Activated naive CD8-positive, alpha-beta T cell treated with anti-CD3 and anti-CD28 coated beads, Interleukin-2, amount 50 U/mL, for 24 hours (primary cell): Measurements from ENCODE around the gene TTC1.
"Not testable (repeated sequence)": the region's sequence is repeated elsewhere in the genome, so short reads cannot be mapped to it uniquely, and the experiment has no call there.

ENCODE experiments used
- ATAC-seq: fragments of 150-1000 bp; cut with Tn5 transposase; one replicate; pipeline ENCODE4 v1.10.0; 2021
- DNase-seq: peaks from one replicate; pipeline ENCODE4 v3.0.0; 2021
- H3K27ac Mint-ChIP-seq: one replicate; pipeline ENCODE4 v1.8.0; 2021; ENCODE audit warnings: mild to moderate bottlenecking, mixed read lengths
- H3K27me3 Mint-ChIP-seq: one replicate; pipeline ENCODE4 v1.8.0; 2021; ENCODE audit warnings: mixed read lengths
- H3K36me3 Mint-ChIP-seq: one replicate; pipeline ENCODE4 v1.8.0; 2021; ENCODE audit warnings: low read depth, mixed read lengths
- H3K4me1 Mint-ChIP-seq: one replicate; pipeline ENCODE4 v1.8.0; 2021; ENCODE audit warnings: mixed read lengths
- H3K4me3 Mint-ChIP-seq: one replicate; pipeline ENCODE4 v1.8.0; 2021; ENCODE audit warnings: mild to moderate bottlenecking, moderate library complexity, mixed read lengths
- H3K9me3 Mint-ChIP-seq: one replicate; pipeline ENCODE4 v1.8.0; 2021; ENCODE audit warnings: mixed read lengths

The TTC1 gene

GRCh38 chr5:159978358-159978757 lies 30.6 kb upstream of the TTC1 start:
- Mint-ChIP-seq H3K4me3 (no peak overlapping the region), H3K27me3 (peaks cover 28% of the 10 kb centered on the region), H3K36me3 (no peaks in the 10 kb centered on the region), H3K27ac (no peak overlapping the region), H3K4me1 (no peaks in the 10 kb centered on the region), H3K9me3 (no peaks in the 10 kb centered on the region)
- ATAC-seq (no peak), DNase-seq (no peak)

- ATAC-seq (no peak), DNase-seq (no peak)
- no peaks in the 10 kb centered on the region for H3K9me3 Mint-ChIP-seq
- no peaks in the 10 kb centered on the region for H3K36me3 Mint-ChIP-seq
- H3K4me3 Mint-ChIP-seq, result no peak overlapping the region
- H3K4me1 Mint-ChIP-seq, result peaks cover 2% of the 10 kb centered on the region
- H3K27ac Mint-ChIP-seq, result no peak overlapping the region
- H3K27me3 Mint-ChIP-seq, result peaks cover 20% of the 10 kb centered on the region
Measured at GRCh38 chr5:159982421-159983173, 26.3 kb upstream of the TTC1 start.

GRCh38 chr5:159987031-159987674 lies 21.8 kb upstream of the TTC1 start:
- Mint-ChIP-seq H3K27me3 (peaks cover 43% of the 10 kb centered on the region), H3K4me1 (peaks cover 3% of the 10 kb centered on the region)

GRCh38 chr5:159990506-159990905 lies 18.4 kb upstream of the TTC1 start:
- Mint-ChIP-seq H3K36me3 (no peaks in the 10 kb centered on the region), H3K27ac (no peak overlapping the region), H3K4me3 (no peak overlapping the region), H3K9me3 (peaks cover 8% of the 10 kb centered on the region), H3K27me3 (peaks cover 45% of the 10 kb centered on the region), H3K4me1 (peaks cover 3% of the 10 kb centered on the region)
- DNase-seq (no peak), ATAC-seq (no peak)

More at GRCh38 chr5:159987031-159987674, 21.8 kb upstream of the TTC1 start:
- Mint-ChIP-seq H3K9me3 (no peaks in the 10 kb centered on the region), H3K27ac (no peak overlapping the region), H3K4me3 (peak overlapping the region; percentile 31), H3K36me3 (no peaks in the 10 kb centered on the region)
- peak; percentile 76 for DNase-seq
- peak; percentile 92 for ATAC-seq

GRCh38 chr5:159992566-159992965 lies 16.4 kb upstream of the TTC1 start:
- H3K9me3 Mint-ChIP-seq, result peaks cover 8% of the 10 kb centered on the region
- DNase-seq, result no peak
- ATAC-seq, result no peak
- H3K27ac Mint-ChIP-seq, result no peak overlapping the region
- H3K27me3 Mint-ChIP-seq, result peaks cover 35% of the 10 kb centered on the region
- no peak overlapping the region for H3K4me3 Mint-ChIP-seq
- peaks cover 2% of the 10 kb centered on the region for H3K4me1 Mint-ChIP-seq
- H3K36me3 Mint-ChIP-seq, result no peaks in the 10 kb centered on the region

GRCh38 chr5:159993194-159993593 lies 15.7 kb upstream of the TTC1 start:
- Mint-ChIP-seq H3K27me3 (peaks cover 30% of the 10 kb centered on the region), H3K36me3 (no peaks in the 10 kb centered on the region), H3K4me1 (no peaks in the 10 kb centered on the region), H3K9me3 (peaks cover 8% of the 10 kb centered on the region), H3K4me3 (no peak overlapping the region), H3K27ac (no peak overlapping the region)
- DNase-seq (no peak), ATAC-seq (no peak)

GRCh38 chr5:159995907-159996306 lies 13.0 kb upstream of the TTC1 start:
- peaks cover 29% of the 10 kb centered on the region for H3K27me3 Mint-ChIP-seq
- no peak for ATAC-seq
- peaks cover 8% of the 10 kb centered on the region for H3K9me3 Mint-ChIP-seq
- no peak overlapping the region for H3K27ac Mint-ChIP-seq
- no peak overlapping the region for H3K4me3 Mint-ChIP-seq
- no peaks in the 10 kb centered on the region for H3K4me1 Mint-ChIP-seq
- DNase-seq, result no peak
- no peaks in the 10 kb centered on the region for H3K36me3 Mint-ChIP-seq

GRCh38 chr5:160001457-160001856 lies 7.5 kb upstream of the TTC1 start:
- no peaks in the 10 kb centered on the region for H3K9me3 Mint-ChIP-seq
- no peak overlapping the region for H3K27ac Mint-ChIP-seq
- H3K27me3 Mint-ChIP-seq, result peaks cover 23% of the 10 kb centered on the region
- ATAC-seq (no peak), DNase-seq (no peak)
- no peak overlapping the region for H3K4me3 Mint-ChIP-seq
- no peaks in the 10 kb centered on the region for H3K4me1 Mint-ChIP-seq
- H3K36me3 Mint-ChIP-seq, result no peaks in the 10 kb centered on the region

- Mint-ChIP-seq H3K27ac (no peak overlapping the region), H3K4me3 (no peak overlapping the region), H3K4me1 (peaks cover 24% of the 10 kb centered on the region), H3K27me3 (no peaks in the 10 kb centered on the region), H3K36me3 (peaks cover 18% of the 10 kb centered on the region), H3K9me3 (no peaks in the 10 kb centered on the region)
- no peak for ATAC-seq
- no peak for DNase-seq
Measured at GRCh38 chr5:160007514-160007913, 1.4 kb upstream of the TTC1 start.

GRCh38 chr5:160008529-160008876 lies 436 bp upstream of the TTC1 start:
- peak overlapping the region; percentile 96 for H3K27ac Mint-ChIP-seq
- peaks cover 24% of the 10 kb centered on the region for H3K4me1 Mint-ChIP-seq
- not testable (repeated sequence) for H3K27me3 Mint-ChIP-seq, ATAC-seq, H3K9me3 Mint-ChIP-seq
- H3K36me3 Mint-ChIP-seq, result peaks cover 23% of the 10 kb centered on the region
- DNase-seq, result peak; percentile 8
- peak overlapping the region; percentile 99 for H3K4me3 Mint-ChIP-seq

- Mint-ChIP-seq H3K36me3 (peaks cover 23% of the 10 kb centered on the region), H3K4me1 (peaks cover 24% of the 10 kb centered on the region), H3K27me3 (no peaks in the 10 kb centered on the region), H3K9me3 (no peaks in the 10 kb centered on the region), H3K4me3 (peak overlapping the region; percentile 99), H3K27ac (peak overlapping the region; percentile 96)
- no peak for ATAC-seq
- no peak for DNase-seq
Measured at GRCh38 chr5:160009591-160009989, 651 bp downstream of the TTC1 start.

- H3K27ac Mint-ChIP-seq, result no peak overlapping the region
- H3K4me3 Mint-ChIP-seq, result peak overlapping the region; percentile 99
- no peaks in the 10 kb centered on the region for H3K27me3 Mint-ChIP-seq
- H3K9me3 Mint-ChIP-seq, result no peaks in the 10 kb centered on the region
- H3K4me1 Mint-ChIP-seq, result peaks cover 24% of the 10 kb centered on the region
- no peak for ATAC-seq
- DNase-seq, result no peak
- peaks cover 30% of the 10 kb centered on the region for H3K36me3 Mint-ChIP-seq
Measured at GRCh38 chr5:160011471-160011870, 2.5 kb downstream of the TTC1 start.

- H3K27me3 Mint-ChIP-seq, H3K9me3 Mint-ChIP-seq, H3K4me3 Mint-ChIP-seq, H3K27ac Mint-ChIP-seq, DNase-seq, ATAC-seq: not testable (repeated sequence)
- Mint-ChIP-seq H3K4me1 (peaks cover 20% of the 10 kb centered on the region), H3K36me3 (peaks cover 34% of the 10 kb centered on the region)
Measured at GRCh38 chr5:160014197-160014596, 5.3 kb downstream of the TTC1 start.

GRCh38 chr5:160018945-160019625 lies 10.1 kb downstream of the TTC1 start:
- DNase-seq (no peak), ATAC-seq (no peak)
- H3K9me3 Mint-ChIP-seq, result no peaks in the 10 kb centered on the region
- peaks cover 10% of the 10 kb centered on the region for H3K4me1 Mint-ChIP-seq
- peaks cover 25% of the 10 kb centered on the region for H3K36me3 Mint-ChIP-seq
- H3K27ac Mint-ChIP-seq, result no peak overlapping the region
- no peak overlapping the region for H3K4me3 Mint-ChIP-seq
- no peaks in the 10 kb centered on the region for H3K27me3 Mint-ChIP-seq

- Mint-ChIP-seq H3K36me3 (peaks cover 29% of the 10 kb centered on the region), H3K27me3 (no peaks in the 10 kb centered on the region), H3K9me3 (no peaks in the 10 kb centered on the region), H3K27ac (no peak overlapping the region), H3K4me3 (no peak overlapping the region), H3K4me1 (peaks cover 15% of the 10 kb centered on the region)
- no peak for DNase-seq
- no peak for ATAC-seq
Measured at GRCh38 chr5:160020266-160020770, 11.4 kb downstream of the TTC1 start.
